HepG2 (cell line): ENCODE measurements around the gene MIB2. TPM values are rescaled to one million over a fixed set of nuclear protein-coding genes. Genes with fewer than 3 reads are reported as not detected.

Source experiments
- ATF1 ChIP-seq: IDR thresholded peaks from 2 replicates; pipeline ENCODE4 v1.6.1; 2016; ENCODE audit warnings: mild to moderate bottlenecking, control low read depth
- GFI1 ChIP-seq: sonication (generic); formaldehyde crosslinking; IDR thresholded peaks from 2 replicates; pipeline ENCODE4 v1.5.0; 2020; ENCODE audit warnings: missing genetic modification reagents, mild to moderate bottlenecking, borderline replicate concordance
- HHEX ChIP-seq: IDR thresholded peaks from 2 replicates; pipeline ENCODE4 v1.6.1; 2016; ENCODE audit warnings: control low read depth
- KMT2B ChIP-seq: IDR thresholded peaks from 2 replicates; pipeline ENCODE4 v1.6.1; 2016; ENCODE audit warnings: missing genetic modification reagents, missing compliant biosample characterization
- MIER2 ChIP-seq: IDR thresholded peaks from 2 replicates; pipeline ENCODE4 v1.6.1; 2016; ENCODE audit warnings: missing biosample characterization, missing genetic modification reagents
- MXI1 ChIP-seq: IDR thresholded peaks from 3 replicates; pipeline ENCODE4 v1.6.1; 2012; ENCODE audit warnings: low read depth, low read length, inconsistent platforms, borderline replicate concordance
- RORA ChIP-seq: sonication (generic); formaldehyde crosslinking; IDR thresholded peaks from 2 replicates; pipeline ENCODE4 v1.5.0; 2020; ENCODE audit warnings: mild to moderate bottlenecking, missing genetic modification reagents, moderate library complexity
- ZFP36L2 ChIP-seq: sonication (generic); formaldehyde crosslinking; IDR thresholded peaks from 2 replicates; pipeline ENCODE4 v1.4.0; 2020; ENCODE audit warnings: missing genetic modification reagents
- ZNF33B ChIP-seq: sonication (generic); formaldehyde crosslinking; IDR thresholded peaks from 2 replicates; pipeline ENCODE4 v1.5.1; 2020; ENCODE audit warnings: mild to moderate bottlenecking, missing genetic modification reagents
- ZNF501 ChIP-seq: sonication (generic); formaldehyde crosslinking; IDR thresholded peaks from 2 replicates; pipeline ENCODE4 v1.5.1; 2020; ENCODE audit warnings: mild to moderate bottlenecking, moderate library complexity, missing genetic modification reagents
- ZNF557 ChIP-seq: sonication (generic); formaldehyde crosslinking; IDR thresholded peaks from 2 replicates; pipeline ENCODE4 v1.4.0; 2020; ENCODE audit warnings: missing genetic modification reagents
- ZNF672 ChIP-seq: sonication (generic); formaldehyde crosslinking; IDR thresholded peaks from 2 replicates; pipeline ENCODE4 v1.8.1; 2022; ENCODE audit warnings: missing genetic modification reagents
- polyA plus RNA-seq, 8 experiments: library from polyadenylated mRNA; depleted of rRNA in 3 of 8; stranded (reverse) in 7 of 8; unstranded in 1 of 8; fragments of >200 nt; fragmentation: Illumina TruSeq in 4 of 8; extraction: Trizol in 4 of 8; gene quantifications; 2 replicates each; pipeline versions ENCODE4 v1.2.1 to v1.2.3, GENCODE V29; 2011 to 2016; ENCODE audit warnings: low read depth in 4 of 8, missing spikeins in 1 of 8, mixed read lengths in 1 of 8; ENCODE audit not compliant: insufficient read depth in 1 of 8
- total RNA-seq, 5 experiments: library from RNA; depleted of rRNA; stranded (reverse); fragments of >200 nt; fragmentation: Illumina TruSeq; extraction: Trizol; gene quantifications; 2 replicates each; pipeline ENCODE4 v1.2.3, GENCODE V29; 2016; ENCODE audit warnings: low read depth in 1 of 5
- TF ChIP-seq, protein P1 (sequence below): sonication (generic); formaldehyde crosslinking; IDR thresholded peaks from 2 replicates; pipeline ENCODE4 v1.9.0; 2021; ENCODE audit warnings: missing genetic modification reagents, mild to moderate bottlenecking, borderline replicate concordance
- TF ChIP-seq, protein P2 (sequence below): IDR thresholded peaks from 2 replicates; pipeline ENCODE4 v1.6.1; 2018; ENCODE audit warnings: missing genetic modification reagents
- TF ChIP-seq, protein P3 (sequence below): sonication (generic); formaldehyde crosslinking; IDR thresholded peaks from 2 replicates; pipeline ENCODE4 v1.5.1; 2020; ENCODE audit warnings: missing genetic modification reagents, mild to moderate bottlenecking, borderline replicate concordance
- TF ChIP-seq, protein P4 (sequence below): sonication (generic); formaldehyde crosslinking; conservative IDR thresholded peaks from 2 replicates; pipeline ENCODE4 v1.4.0; 2020; ENCODE audit warnings: missing genetic modification reagents
- TF ChIP-seq, protein P5 (sequence below): IDR thresholded peaks from 2 replicates; pipeline ENCODE4 v1.6.1; 2016; ENCODE audit warnings: missing compliant biosample characterization, missing genetic modification reagents, borderline replicate concordance
- TF ChIP-seq, protein P6 (sequence below): sonication (generic); formaldehyde crosslinking; IDR thresholded peaks from 2 replicates; pipeline ENCODE4 v1.8.0; 2022; ENCODE audit warnings: missing genetic modification reagents, mild to moderate bottlenecking, borderline replicate concordance

Gene MIB2
- total and polyA plus RNA-seq, 2 of the 13 experiments (the other 11 are each of a cell fraction or from before 2014, with no cell fraction given), result 19.9 to 30.4 TPM

DNA sequence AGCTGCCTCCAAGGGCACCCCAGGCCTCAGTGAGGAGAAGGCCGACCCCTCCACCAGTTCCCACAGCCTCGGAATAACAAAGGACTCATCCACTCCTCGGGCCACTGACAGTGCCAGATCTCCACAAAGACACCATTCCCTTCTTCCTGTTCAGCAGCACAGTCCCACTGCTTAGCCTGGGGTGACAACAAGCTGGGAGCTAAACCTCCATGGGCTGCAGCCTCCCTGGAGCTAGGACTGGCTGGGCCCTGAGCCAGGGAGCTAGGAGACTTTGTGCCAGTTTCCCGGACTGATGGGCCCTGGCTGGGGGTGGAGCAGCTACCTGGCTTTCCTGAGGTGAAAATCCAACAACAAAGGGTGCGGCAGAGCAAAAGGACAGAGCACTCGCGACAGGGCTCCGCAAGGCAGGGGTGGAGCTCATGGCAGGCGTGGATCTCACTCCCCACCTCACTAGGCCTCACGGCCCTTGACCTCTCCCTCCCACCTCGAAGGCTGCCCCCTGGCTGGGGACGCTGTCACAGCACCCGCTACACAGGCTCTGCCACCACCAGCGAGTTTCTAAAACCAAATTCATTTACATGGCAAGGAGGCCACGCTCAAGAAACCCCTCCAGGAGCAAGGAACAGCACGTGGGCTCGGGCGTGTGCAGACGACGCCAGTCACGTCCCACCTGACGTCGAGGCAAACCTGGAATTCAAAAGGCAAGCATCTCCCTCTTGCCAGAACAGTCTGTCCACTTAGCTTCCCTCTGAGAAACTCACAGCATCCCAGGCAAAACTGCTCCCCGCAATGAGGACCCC is 63.5 kb downstream of the MIB2 start (continued):
- TF ChIP-seq, protein P1, sequence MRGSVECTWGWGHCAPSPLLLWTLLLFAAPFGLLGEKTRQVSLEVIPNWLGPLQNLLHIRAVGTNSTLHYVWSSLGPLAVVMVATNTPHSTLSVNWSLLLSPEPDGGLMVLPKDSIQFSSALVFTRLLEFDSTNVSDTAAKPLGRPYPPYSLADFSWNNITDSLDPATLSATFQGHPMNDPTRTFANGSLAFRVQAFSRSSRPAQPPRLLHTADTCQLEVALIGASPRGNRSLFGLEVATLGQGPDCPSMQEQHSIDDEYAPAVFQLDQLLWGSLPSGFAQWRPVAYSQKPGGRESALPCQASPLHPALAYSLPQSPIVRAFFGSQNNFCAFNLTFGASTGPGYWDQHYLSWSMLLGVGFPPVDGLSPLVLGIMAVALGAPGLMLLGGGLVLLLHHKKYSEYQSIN (CRISPR knock-in tag), result no peak
- TF ChIP-seq, protein P2, sequence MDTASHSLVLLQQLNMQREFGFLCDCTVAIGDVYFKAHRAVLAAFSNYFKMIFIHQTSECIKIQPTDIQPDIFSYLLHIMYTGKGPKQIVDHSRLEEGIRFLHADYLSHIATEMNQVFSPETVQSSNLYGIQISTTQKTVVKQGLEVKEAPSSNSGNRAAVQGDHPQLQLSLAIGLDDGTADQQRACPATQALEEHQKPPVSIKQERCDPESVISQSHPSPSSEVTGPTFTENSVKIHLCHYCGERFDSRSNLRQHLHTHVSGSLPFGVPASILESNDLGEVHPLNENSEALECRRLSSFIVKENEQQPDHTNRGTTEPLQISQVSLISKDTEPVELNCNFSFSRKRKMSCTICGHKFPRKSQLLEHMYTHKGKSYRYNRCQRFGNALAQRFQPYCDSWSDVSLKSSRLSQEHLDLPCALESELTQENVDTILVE, result peak; percentile 92
- TF ChIP-seq, protein P3, sequence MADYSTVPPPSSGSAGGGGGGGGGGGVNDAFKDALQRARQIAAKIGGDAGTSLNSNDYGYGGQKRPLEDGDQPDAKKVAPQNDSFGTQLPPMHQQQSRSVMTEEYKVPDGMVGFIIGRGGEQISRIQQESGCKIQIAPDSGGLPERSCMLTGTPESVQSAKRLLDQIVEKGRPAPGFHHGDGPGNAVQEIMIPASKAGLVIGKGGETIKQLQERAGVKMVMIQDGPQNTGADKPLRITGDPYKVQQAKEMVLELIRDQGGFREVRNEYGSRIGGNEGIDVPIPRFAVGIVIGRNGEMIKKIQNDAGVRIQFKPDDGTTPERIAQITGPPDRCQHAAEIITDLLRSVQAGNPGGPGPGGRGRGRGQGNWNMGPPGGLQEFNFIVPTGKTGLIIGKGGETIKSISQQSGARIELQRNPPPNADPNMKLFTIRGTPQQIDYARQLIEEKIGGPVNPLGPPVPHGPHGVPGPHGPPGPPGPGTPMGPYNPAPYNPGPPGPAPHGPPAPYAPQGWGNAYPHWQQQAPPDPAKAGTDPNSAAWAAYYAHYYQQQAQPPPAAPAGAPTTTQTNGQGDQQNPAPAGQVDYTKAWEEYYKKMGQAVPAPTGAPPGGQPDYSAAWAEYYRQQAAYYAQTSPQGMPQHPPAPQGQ (CRISPR knock-in tag), result no peak
- TF ChIP-seq, protein P4, sequence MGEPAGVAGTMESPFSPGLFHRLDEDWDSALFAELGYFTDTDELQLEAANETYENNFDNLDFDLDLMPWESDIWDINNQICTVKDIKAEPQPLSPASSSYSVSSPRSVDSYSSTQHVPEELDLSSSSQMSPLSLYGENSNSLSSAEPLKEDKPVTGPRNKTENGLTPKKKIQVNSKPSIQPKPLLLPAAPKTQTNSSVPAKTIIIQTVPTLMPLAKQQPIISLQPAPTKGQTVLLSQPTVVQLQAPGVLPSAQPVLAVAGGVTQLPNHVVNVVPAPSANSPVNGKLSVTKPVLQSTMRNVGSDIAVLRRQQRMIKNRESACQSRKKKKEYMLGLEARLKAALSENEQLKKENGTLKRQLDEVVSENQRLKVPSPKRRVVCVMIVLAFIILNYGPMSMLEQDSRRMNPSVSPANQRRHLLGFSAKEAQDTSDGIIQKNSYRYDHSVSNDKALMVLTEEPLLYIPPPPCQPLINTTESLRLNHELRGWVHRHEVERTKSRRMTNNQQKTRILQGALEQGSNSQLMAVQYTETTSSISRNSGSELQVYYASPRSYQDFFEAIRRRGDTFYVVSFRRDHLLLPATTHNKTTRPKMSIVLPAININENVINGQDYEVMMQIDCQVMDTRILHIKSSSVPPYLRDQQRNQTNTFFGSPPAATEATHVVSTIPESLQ (CRISPR knock-in tag), result no peak
- TF ChIP-seq ZNF672 (CRISPR knock-in tag), result no peak; the same call in 1 of the 2 replicates
- TF ChIP-seq RORA (CRISPR knock-in tag), result no peak
- TF ChIP-seq MIER2 (CRISPR knock-in tag), result peak; percentile 35; the same call in 1 of the 2 replicates
- TF ChIP-seq, protein P5, sequence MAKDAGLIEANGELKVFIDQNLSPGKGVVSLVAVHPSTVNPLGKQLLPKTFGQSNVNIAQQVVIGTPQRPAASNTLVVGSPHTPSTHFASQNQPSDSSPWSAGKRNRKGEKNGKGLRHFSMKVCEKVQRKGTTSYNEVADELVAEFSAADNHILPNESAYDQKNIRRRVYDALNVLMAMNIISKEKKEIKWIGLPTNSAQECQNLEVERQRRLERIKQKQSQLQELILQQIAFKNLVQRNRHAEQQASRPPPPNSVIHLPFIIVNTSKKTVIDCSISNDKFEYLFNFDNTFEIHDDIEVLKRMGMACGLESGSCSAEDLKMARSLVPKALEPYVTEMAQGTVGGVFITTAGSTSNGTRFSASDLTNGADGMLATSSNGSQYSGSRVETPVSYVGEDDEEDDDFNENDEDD, result peak; percentile 37; the same call in 1 of the 2 replicates
- TF ChIP-seq GFI1 (CRISPR knock-in tag), result 0 out of 2 replicates have a peak, but pooled peaks have one; percentile 49
- TF ChIP-seq ZNF557 (CRISPR knock-in tag), result 0 out of 2 replicates have a peak, but pooled peaks have one; percentile 9
- peak; percentile 72; the same call in 2 of the 3 replicates for TF ChIP-seq MXI1
- TF ChIP-seq ZFP36L2, result no peak
- TF ChIP-seq ZNF33B (CRISPR knock-in tag), result peak; percentile 62; the same call in 1 of the 2 replicates
- TF ChIP-seq HHEX (CRISPR knock-in tag), result no peak
- no peak for TF ChIP-seq ATF1 (CRISPR knock-in tag)
- peak; percentile 63; the same call in 1 of the 2 replicates for TF ChIP-seq ZNF501 (CRISPR knock-in tag)
- TF ChIP-seq, protein P6, sequence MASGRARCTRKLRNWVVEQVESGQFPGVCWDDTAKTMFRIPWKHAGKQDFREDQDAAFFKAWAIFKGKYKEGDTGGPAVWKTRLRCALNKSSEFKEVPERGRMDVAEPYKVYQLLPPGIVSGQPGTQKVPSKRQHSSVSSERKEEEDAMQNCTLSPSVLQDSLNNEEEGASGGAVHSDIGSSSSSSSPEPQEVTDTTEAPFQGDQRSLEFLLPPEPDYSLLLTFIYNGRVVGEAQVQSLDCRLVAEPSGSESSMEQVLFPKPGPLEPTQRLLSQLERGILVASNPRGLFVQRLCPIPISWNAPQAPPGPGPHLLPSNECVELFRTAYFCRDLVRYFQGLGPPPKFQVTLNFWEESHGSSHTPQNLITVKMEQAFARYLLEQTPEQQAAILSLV (CRISPR knock-in tag), result no peak
- peak; percentile 56; the same call in 1 of the 2 replicates for TF ChIP-seq KMT2B (CRISPR knock-in tag)
